H1 (cell line): ENCODE measurements around the gene CENPO. TPM values are rescaled to one million over a fixed set of nuclear protein-coding genes. Genes with fewer than 3 reads are reported as not detected.

Experiments
- CTCF ChIA-PET: fragments of 300-600 bp; sonication (Branson Sonifier 250); formaldehyde crosslinking; loops from one replicate; lab custom pipeline; 2021; ENCODE audit not compliant: partially characterized antibody; lab: Charles Lee
- POLR2A ChIA-PET: fragments of 300-600 bp; sonication (Branson Sonifier 250); formaldehyde crosslinking; loops from one replicate; lab custom pipeline; 2021; ENCODE audit warnings: inconsistent platforms; ENCODE audit not compliant: partially characterized antibody; lab: Charles Lee
- DNase-seq, 2 experiments: peaks; one replicate each; pipeline versions ENCODE4 v3.0.0 to v3.0.0-alpha.2; 2010 to 2022; ENCODE audit warnings: low spot score in 2 of 2, low read depth in 1 of 2, mixed read lengths in 1 of 2
- FAIRE-seq: peaks from 2 replicates; lab custom pipeline; 2011; peaks lifted over from hg19 to GRCh38; lab: Jason Lieb, UNC
- H2AFZ ChIP-seq: 2 replicates; pipeline ENCODE4 v1.8.1; 2012; ENCODE audit warnings: low read length, inconsistent platforms
- H2AK5ac ChIP-seq: 2 replicates; pipeline ENCODE4 v1.6.1; 2013; ENCODE audit warnings: low read depth, low read length
- H2BK120ac ChIP-seq: replicated peaks from 2 replicates; pipeline ENCODE3; 2013; ENCODE audit warnings: low read depth, low read length, inconsistent platforms
- H2BK12ac ChIP-seq: 2 replicates; pipeline ENCODE4 v1.6.1; 2013; ENCODE audit warnings: low read depth, low read length
- H2BK15ac ChIP-seq: 2 replicates; pipeline ENCODE4 v1.6.1; 2013; ENCODE audit warnings: low read length
- H2BK20ac ChIP-seq: 2 replicates; pipeline ENCODE4 v1.6.1; 2013; ENCODE audit warnings: low read length
- H2BK5ac ChIP-seq: 2 replicates; pipeline ENCODE4 v1.6.1; 2013; ENCODE audit warnings: low read depth, low read length
- H3K14ac ChIP-seq: 2 replicates; pipeline ENCODE4 v1.6.1; 2013; ENCODE audit warnings: inconsistent platforms; ENCODE audit not compliant: insufficient read length
- H3K18ac ChIP-seq: 2 replicates; pipeline ENCODE4 v1.6.1; 2013; ENCODE audit warnings: low read length; ENCODE audit errors: extremely low read depth
- H3K23ac ChIP-seq: 2 replicates; pipeline ENCODE4 v1.6.1; 2013; ENCODE audit warnings: inconsistent platforms; ENCODE audit not compliant: insufficient read length
- H3K23me2 ChIP-seq: 2 replicates; pipeline ENCODE4 v1.6.1; 2013; ENCODE audit warnings: low read depth, low read length
- H3K27ac ChIP-seq: 2 replicates; pipeline ENCODE4 v1.6.1; 2011; ENCODE audit warnings: low read depth, low read length, inconsistent platforms
- H3K27me3 ChIP-seq, 4 experiments: replicated peaks in 1 of 4; 1 replicate in 1 of 4; 2 replicates in 3 of 4; pipeline versions ENCODE4 v1.6.1 to v1.8.1; 2011 to 2013; ENCODE audit warnings: low read length in 3 of 4, mild to moderate bottlenecking in 3 of 4, inconsistent platforms in 2 of 4, mixed read lengths in 2 of 4, moderate library complexity in 1 of 4; ENCODE audit not compliant: control insufficient read depth in 3 of 4, insufficient read depth in 3 of 4; ENCODE audit errors: extremely low read depth in 1 of 4
- H3K36me3 ChIP-seq, 4 experiments: 2 replicates each; pipeline versions ENCODE4 v1.6.1 to v1.8.1; 2011 to 2013; ENCODE audit warnings: mild to moderate bottlenecking in 4 of 4, low read length in 3 of 4, moderate library complexity in 2 of 4, control low read depth in 1 of 4, inconsistent platforms in 1 of 4; ENCODE audit not compliant: insufficient read depth in 4 of 4, control insufficient read depth in 2 of 4
- H3K4ac ChIP-seq: replicated peaks from 2 replicates; pipeline ENCODE3; 2013; ENCODE audit warnings: low read length, low read depth, mixed read lengths, inconsistent platforms; ENCODE audit not compliant: insufficient read length
- H3K4me1 ChIP-seq, 4 experiments: replicated peaks in 1 of 4; 1 replicate in 1 of 4; 2 replicates in 3 of 4; pipeline versions ENCODE4 v1.6.1 to v1.8.1; 2011 to 2013; ENCODE audit warnings: low read length in 3 of 4, inconsistent platforms in 2 of 4, mixed read lengths in 1 of 4; ENCODE audit not compliant: insufficient read depth in 4 of 4, control insufficient read depth in 3 of 4
- H3K4me2 ChIP-seq, 2 experiments: 2 replicates each; pipeline versions ENCODE4 v1.6.1 to v1.8.1; 2011 to 2013; ENCODE audit warnings: low read depth in 2 of 2, low read length in 2 of 2, control low read depth in 1 of 2, inconsistent platforms in 1 of 2, mild to moderate bottlenecking in 1 of 2; ENCODE audit not compliant: insufficient read depth in 1 of 2
- H3K4me3 ChIP-seq, 4 experiments: fragments of 200-600, 300-600 bp in 1 of 4; sonication (generic), shearing (Covaris generic), sonication (Bioruptor Twin) in 1 of 4; 2 replicates each; pipeline versions ENCODE4 v1.5.1 to v1.8.1; 2011 to 2016; ENCODE audit warnings: low read length in 4 of 4, low read depth in 3 of 4, control low read depth in 2 of 4, inconsistent platforms in 2 of 4, mild to moderate bottlenecking in 2 of 4, mixed read lengths in 1 of 4, moderate library complexity in 1 of 4; ENCODE audit not compliant: insufficient read depth in 2 of 4; ENCODE audit errors: extremely low read depth in 1 of 4
- H3K56ac ChIP-seq: replicated peaks from 2 replicates; pipeline ENCODE3; 2013; ENCODE audit warnings: low read depth, mild to moderate bottlenecking, mixed read lengths, low read length, inconsistent platforms; ENCODE audit not compliant: insufficient read length
- H3K79me1 ChIP-seq: 2 replicates; pipeline ENCODE4 v1.6.1; 2013; ENCODE audit warnings: low read depth, low read length, control low read depth
- H3K79me2 ChIP-seq, 2 experiments: 2 replicates each; pipeline versions ENCODE4 v1.6.1 to v1.8.1; 2012 to 2013; ENCODE audit warnings: low read length in 2 of 2, mild to moderate bottlenecking in 2 of 2, inconsistent platforms in 1 of 2; ENCODE audit not compliant: insufficient read depth in 2 of 2, control insufficient read depth in 1 of 2
- H3K9ac ChIP-seq, 4 experiments: replicated peaks in 1 of 4; 1 replicate in 1 of 4; 2 replicates in 3 of 4; pipeline versions ENCODE4 v1.6.1 to v1.8.1; 2011 to 2013; ENCODE audit warnings: low read depth in 3 of 4, low read length in 3 of 4, control low read depth in 2 of 4, mild to moderate bottlenecking in 2 of 4, moderate library complexity in 2 of 4, inconsistent platforms in 1 of 4; ENCODE audit errors: extremely low read depth in 1 of 4
- H3K9me3 ChIP-seq, 2 experiments: 2 replicates each; pipeline versions ENCODE4 v1.6.1 to v1.8.1; 2012 to 2013; ENCODE audit warnings: mild to moderate bottlenecking in 2 of 2, moderate library complexity in 2 of 2, control low read depth in 1 of 2, inconsistent platforms in 1 of 2, low read depth in 1 of 2, low read length in 1 of 2, mixed read lengths in 1 of 2; ENCODE audit not compliant: insufficient read depth in 2 of 2
- H4K20me1 ChIP-seq, 2 experiments: replicated peaks in 1 of 2; 2 replicates each; pipeline versions ENCODE3 to v1.8.1; 2011 to 2013; ENCODE audit warnings: inconsistent platforms in 2 of 2, low read length in 2 of 2, mild to moderate bottlenecking in 1 of 2; ENCODE audit not compliant: insufficient read depth in 2 of 2, control insufficient read depth in 1 of 2
- H4K5ac ChIP-seq: 2 replicates; pipeline ENCODE4 v1.6.1; 2013; ENCODE audit warnings: low read length, low read depth, mixed read lengths, inconsistent platforms; ENCODE audit not compliant: insufficient read length
- H4K8ac ChIP-seq: 2 replicates; pipeline ENCODE4 v1.8.0; 2013; ENCODE audit warnings: mild to moderate bottlenecking, moderate library complexity, low read length, inconsistent platforms; ENCODE audit not compliant: insufficient read depth; ENCODE audit errors: extremely low read depth
- H4K91ac ChIP-seq: replicated peaks from 2 replicates; pipeline ENCODE3; 2013; ENCODE audit warnings: low read length, mixed read lengths, inconsistent platforms; ENCODE audit not compliant: insufficient read length
- BRCA1 ChIP-seq: IDR thresholded peaks from 2 replicates; pipeline ENCODE4 v1.6.1; 2012; ENCODE audit warnings: low read depth, low read length, improper control_type of control experiment
- CBX5 ChIP-seq: fragments of 300-800, 300-1000 bp; sonication (generic); IDR thresholded peaks from 2 replicates; pipeline ENCODE4 v1.7.1; 2016; ENCODE audit warnings: antibody characterized with exemption, low read length, low read depth
- HDAC6 ChIP-seq: IDR thresholded peaks from one replicate; pipeline ENCODE4 v1.7.1; 2012; ENCODE audit warnings: low read depth, mild to moderate bottlenecking, inconsistent platforms, low read length, moderate library complexity
- MAFK ChIP-seq: IDR thresholded peaks from 2 replicates; pipeline ENCODE4 v1.6.1; 2012; ENCODE audit warnings: low read depth, mild to moderate bottlenecking, improper control_type of control experiment, low read length
- PHF8 ChIP-seq: fragments of 200-600 bp; sonication (generic); conservative IDR thresholded peaks from 2 replicates; pipeline ENCODE4 v1.7.1; 2012; ENCODE audit warnings: low read depth, mild to moderate bottlenecking, inconsistent platforms, low read length, moderate library complexity
- SIRT6 ChIP-seq: IDR thresholded peaks from one replicate; pipeline ENCODE4 v1.7.1; 2012; ENCODE audit warnings: low read length, inconsistent platforms
- WGBS, 2 experiments: shearing (Covaris generic) in 1 of 2; methylation state at CpG; one replicate each; pipeline versions ENCODE4 v1.1.6 to v1.1.7; 2013 to 2015; ENCODE audit warnings: low lambda C conversion rate in 2 of 2, mixed read lengths in 2 of 2, inconsistent platforms in 1 of 2, low coverage in 1 of 2, missing lambda C conversion rate in 1 of 2; ENCODE audit not compliant: insufficient replicate concordance in 2 of 2, insufficient coverage in 1 of 2, insufficient read length in 1 of 2; ENCODE audit errors: extremely low coverage in 1 of 2, missing lambda C conversion rate in 1 of 2; 5-methylcytosine and 5-hydroxymethylcytosine counted together
- polyA plus RNA-seq, 7 experiments: library from polyadenylated mRNA; depleted of rRNA in 3 of 7; stranded (reverse) in 5 of 7; unstranded in 2 of 7; fragments of >200 nt in 5 of 7; fragments of 200-250 nt in 2 of 7; gene quantifications; 1 replicate in 5 of 7; 2 replicates in 1 of 7; 4 replicates in 1 of 7; pipeline versions ENCODE4 v1.2.1 to v1.2.3, GENCODE V29; 2011 to 2013; ENCODE audit warnings: missing spikeins in 2 of 7, mixed read lengths in 2 of 7
- total RNA-seq: library from RNA; stranded (reverse); fragmentation: NEBNext Ultra II Directional; extraction: Animal tissue kit (Norgen Biotek cat#: 25700); gene quantifications from 2 replicates; pipeline ENCODE4 v1.2.1, GENCODE V29; 2021

Gene CENPO
- total and polyA plus RNA-seq, 2 of the 8 experiments (the other 6 are each of a cell fraction or from before 2014, with no cell fraction given) = 34.4 to 46.3 TPM

DNA sequence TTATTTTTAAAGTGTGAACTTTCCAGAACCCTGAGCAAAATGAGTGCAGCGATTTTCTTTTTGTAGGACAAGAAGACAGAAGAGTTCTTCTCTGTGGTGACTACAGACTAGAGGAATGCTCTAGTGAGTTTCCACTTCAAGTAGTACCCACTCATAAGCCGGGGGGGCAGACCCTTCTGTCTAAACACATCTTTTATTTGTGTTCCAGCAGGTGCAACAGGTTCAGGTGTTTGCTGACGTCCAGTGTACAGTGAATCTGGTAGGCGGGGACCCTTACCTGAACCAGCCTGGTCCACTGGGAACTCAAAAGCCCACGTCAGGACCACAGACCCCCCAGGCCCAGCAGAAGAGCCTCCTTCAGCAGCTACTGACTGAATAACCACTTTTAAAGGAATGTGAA is 25.2 kb upstream of the CENPO start:
- DNase-seq = no peak
- Histone ChIP-seq H2BK20ac (no peak overlapping the region), H4K5ac (no peak overlapping the region), H3K4me2 (no peak overlapping the region), H3K36me3 (peaks cover 0 to 3% (median 0%) of the 10 kb centered on the region in 4 experiments; a peak in 1 of 8 replicates), H4K91ac (no peak overlapping the region), H3K14ac (no peak overlapping the region), H3K18ac (no peak overlapping the region), H3K4ac (no peak overlapping the region), H3K9ac (no peak overlapping the region), H4K20me1 (no peaks in the 10 kb centered on the region), H2BK15ac (no peak overlapping the region), H3K56ac (no peak overlapping the region), H2AFZ (no peak overlapping the region), H3K27me3 (no peaks in the 10 kb centered on the region), H4K8ac (no peak overlapping the region), H3K4me3 (no peak overlapping the region), H2BK5ac (no peak overlapping the region), H3K23me2 (no peaks in the 10 kb centered on the region; the same call in 1 of the 2 replicates), H3K23ac (no peak overlapping the region), H3K79me2 (no peaks in the 10 kb centered on the region), H3K27ac (no peak overlapping the region), H3K79me1 (no peaks in the 10 kb centered on the region), H2BK120ac (no peak overlapping the region), H2AK5ac (no peak overlapping the region), H3K9me3 (no peaks in the 10 kb centered on the region), H2BK12ac (no peak overlapping the region), H3K4me1 (no peaks in the 10 kb centered on the region; a peak in 3 of 7 replicates)
- TF ChIP-seq PHF8 (no peak), HDAC6 (no peak), MAFK (no peak), BRCA1 (no peak), SIRT6 (no peak), CBX5 (no peak)
- no peak for FAIRE-seq
- POLR2A ChIA-PET = interaction anchor here (1.4 to 1.8 kb wide), 2 partner anchors 9 to 25 kb away, joined by 3 to 5 read pairs; partner anchors contain the start of genes CENPO and PTRHD1
- CTCF ChIA-PET = interaction anchor here (1.1 kb wide), 1 partner anchor 16 kb away, joined by 3 read pairs; no protein-coding TSS in a partner anchor
- WGBS, 2 experiments = 88% methylated on average over 5 of the region's 5 CpGs; no CpG with 5 or more reads in 1 of the 2 experiments
